ENCODE measurements around the gene MBP.

The MBP gene

GRCh38 chr18:77095391-77096371 lies 36.9 kb downstream of the MBP start:
- Histone ChIP-seq H3K27ac (ENCODE audit: low read depth, low read length, poor library complexity, severe bottlenecking) (peak overlapping the region; percentile 98), H3K4me1 (ENCODE audit: insufficient read depth, low read length, severe bottlenecking) (peaks cover 91% of the 10 kb centered on the region), H3K4me2 (ENCODE audit: low read length) (no peak overlapping the region), H3K4me3 (ENCODE audit: low read depth, low read length, poor library complexity, severe bottlenecking) (no peak overlapping the region), H2AFZ (ENCODE audit: low read length) (no peak overlapping the region), H3K79me2 (ENCODE audit: insufficient read depth, low read length) (0 out of 2 replicates have a peak, but pooled peaks cover 4% of the 10 kb centered on the region), H4K20me1 (ENCODE audit: insufficient read depth, low read length) (no peaks in the 10 kb centered on the region), H3K9me3 (ENCODE audit: low read length) (no peaks in the 10 kb centered on the region), H3K9me2 (ENCODE audit: low read depth, low read length) (no peaks in the 10 kb centered on the region), H3K27me3 (ENCODE audit: insufficient read depth, low read length) (no peaks in the 10 kb centered on the region), H3K9ac (ENCODE audit: low read length) (no peak overlapping the region), H3K36me3 (ENCODE audit: insufficient read depth, low read length) (peaks cover 41% of the 10 kb centered on the region), H3F3A (ENCODE audit: insufficient read depth, low read length) (0 out of 2 replicates have a peak, but pooled peaks cover 9% of the 10 kb centered on the region)
- TF ChIP-seq EZH2 (IDR thresholded peaks at IDR 0.05; ENCODE audit: borderline replicate concordance, low read length) (no peak), CTCF (IDR thresholded peaks at IDR 0.05; ENCODE audit: low read length) (no peak)

- TF ChIP-seq CTCF (IDR thresholded peaks at IDR 0.05; ENCODE audit: low read length) = no peak
- TF ChIP-seq EZH2 (IDR thresholded peaks at IDR 0.05; ENCODE audit: borderline replicate concordance, low read length) = no peak
- H3K4me3 ChIP-seq (ENCODE audit: low read depth, low read length, poor library complexity, severe bottlenecking) = no peak overlapping the region
Observed at GRCh38 chr18:77093586-77093985, 39.0 kb downstream of the MBP start.

GRCh38 chr18:77093067-77093430 lies 39.5 kb downstream of the MBP start:
- TF ChIP-seq EZH2 (IDR thresholded peaks at IDR 0.05; ENCODE audit: borderline replicate concordance, low read length) (no peak), CTCF (IDR thresholded peaks at IDR 0.05; ENCODE audit: low read length) (no peak)
- no peaks in the 10 kb centered on the region for H3K9me3 ChIP-seq (ENCODE audit: low read length)
- H3K27ac ChIP-seq (ENCODE audit: low read depth, low read length, poor library complexity, severe bottlenecking) = peak overlapping the region; percentile 40
- H3K36me3 ChIP-seq (ENCODE audit: insufficient read depth, low read length) = peaks cover 46% of the 10 kb centered on the region
- H3K4me2 ChIP-seq (ENCODE audit: low read length) = no peak overlapping the region
- H3K4me3 ChIP-seq (ENCODE audit: low read depth, low read length, poor library complexity, severe bottlenecking) = no peak overlapping the region
- no peak overlapping the region for H3K9ac ChIP-seq (ENCODE audit: low read length)
- no peaks in the 10 kb centered on the region for H3K9me2 ChIP-seq (ENCODE audit: low read depth, low read length)
- no peaks in the 10 kb centered on the region for H3K27me3 ChIP-seq (ENCODE audit: insufficient read depth, low read length)
- H3F3A ChIP-seq (ENCODE audit: insufficient read depth, low read length) = 0 out of 2 replicates have a peak, but pooled peaks cover 2% of the 10 kb centered on the region
- 0 out of 2 replicates have a peak, but pooled peaks cover 4% of the 10 kb centered on the region for H3K79me2 ChIP-seq (ENCODE audit: insufficient read depth, low read length)
- no peak overlapping the region for H2AFZ ChIP-seq (ENCODE audit: low read length)
- H3K4me1 ChIP-seq (ENCODE audit: insufficient read depth, low read length, severe bottlenecking) = peaks cover 85% of the 10 kb centered on the region
- H4K20me1 ChIP-seq (ENCODE audit: insufficient read depth, low read length) = no peaks in the 10 kb centered on the region

More at GRCh38 chr18:77093586-77093985, 39.0 kb downstream of the MBP start:
- Histone ChIP-seq H3F3A (ENCODE audit: insufficient read depth, low read length) (0 out of 2 replicates have a peak, but pooled peaks cover 4% of the 10 kb centered on the region), H3K9me3 (ENCODE audit: low read length) (no peaks in the 10 kb centered on the region), H3K4me1 (ENCODE audit: insufficient read depth, low read length, severe bottlenecking) (peaks cover 91% of the 10 kb centered on the region), H4K20me1 (ENCODE audit: insufficient read depth, low read length) (no peaks in the 10 kb centered on the region), H3K27me3 (ENCODE audit: insufficient read depth, low read length) (no peaks in the 10 kb centered on the region), H3K9ac (ENCODE audit: low read length) (no peak overlapping the region), H3K79me2 (ENCODE audit: insufficient read depth, low read length) (0 out of 2 replicates have a peak, but pooled peaks cover 4% of the 10 kb centered on the region), H2AFZ (ENCODE audit: low read length) (no peak overlapping the region), H3K4me2 (ENCODE audit: low read length) (no peak overlapping the region), H3K9me2 (ENCODE audit: low read depth, low read length) (no peaks in the 10 kb centered on the region), H3K36me3 (ENCODE audit: insufficient read depth, low read length) (peaks cover 46% of the 10 kb centered on the region), H3K27ac (ENCODE audit: low read depth, low read length, poor library complexity, severe bottlenecking) (peak overlapping the region; percentile 40)
